ENCODE results near the gene ANGPTL2.

ANGPTL2 gene

GRCh38 chr9:127079446-127080140 is 42.8 kb downstream of the ANGPTL2 start:
- DNase-seq (ENCODE audit: extremely low read depth in 1 of 2, low read depth in 1 of 2), result no peak

DNA sequence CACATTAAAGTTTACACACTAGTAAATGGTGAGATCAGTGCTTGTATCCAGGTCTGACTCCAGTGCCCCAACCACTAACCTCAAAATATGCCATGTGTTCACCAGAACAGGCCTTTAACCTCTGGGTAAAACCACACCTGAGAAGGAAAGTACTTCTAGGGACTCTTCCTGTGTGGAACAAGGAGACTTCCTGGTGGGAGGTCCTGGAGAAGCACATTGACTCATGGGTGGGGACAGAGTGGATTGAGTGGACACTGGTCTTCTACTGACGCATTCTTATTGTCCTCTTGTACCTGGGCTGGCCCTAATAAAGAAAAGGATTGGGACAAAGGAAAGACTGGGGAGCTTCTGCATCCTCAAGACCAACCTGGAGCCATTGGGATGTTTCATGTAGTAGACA is 43.4 kb downstream of the ANGPTL2 start:
- no peak for DNase-seq (ENCODE audit: extremely low read depth in 1 of 2, low read depth in 1 of 2)

DNA sequence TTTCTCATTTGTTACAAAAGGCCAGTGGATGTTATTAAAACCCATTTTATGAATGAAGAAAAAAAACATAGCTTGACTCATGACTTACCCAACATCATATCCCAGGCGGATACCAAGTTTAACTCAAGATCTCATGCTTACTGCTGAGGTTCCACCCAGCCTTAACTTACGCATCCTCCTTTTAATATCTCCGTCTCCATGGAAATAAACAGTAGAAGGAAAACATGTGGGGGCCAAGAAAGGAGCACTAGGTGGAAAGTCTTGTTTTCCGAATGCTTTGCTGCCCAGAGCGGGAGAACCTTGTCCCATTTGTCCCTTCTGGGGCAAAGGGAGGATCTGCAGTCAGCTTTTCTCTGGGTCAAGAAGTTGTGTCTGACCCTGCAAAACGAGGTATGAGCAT is 44.1 kb downstream of the ANGPTL2 start:
- no peak for DNase-seq (ENCODE audit: extremely low read depth in 1 of 2, low read depth in 1 of 2)

DNA sequence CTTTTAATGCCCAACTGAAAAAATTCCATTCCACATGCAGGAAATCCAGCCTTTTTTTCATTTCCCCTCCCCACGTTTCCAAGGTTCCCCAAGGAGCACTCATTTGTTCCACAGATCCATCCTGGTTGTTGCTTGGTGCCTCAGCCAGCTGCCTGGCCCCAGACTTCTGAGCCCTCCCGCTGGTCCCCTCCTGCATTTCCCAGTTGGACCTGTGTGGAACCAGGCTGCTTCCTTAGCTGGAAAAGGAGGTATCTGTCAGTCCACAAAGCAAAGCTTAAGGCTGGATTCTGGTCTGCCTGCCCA is 44.8 kb downstream of the ANGPTL2 start:
- no peak for DNase-seq (ENCODE audit: extremely low read depth in 1 of 2, low read depth in 1 of 2)

GRCh38 chr9:127076860-127077643 is 45.4 kb downstream of the ANGPTL2 start:
- DNase-seq (ENCODE audit: extremely low read depth in 1 of 2, low read depth in 1 of 2), result no peak

DNA sequence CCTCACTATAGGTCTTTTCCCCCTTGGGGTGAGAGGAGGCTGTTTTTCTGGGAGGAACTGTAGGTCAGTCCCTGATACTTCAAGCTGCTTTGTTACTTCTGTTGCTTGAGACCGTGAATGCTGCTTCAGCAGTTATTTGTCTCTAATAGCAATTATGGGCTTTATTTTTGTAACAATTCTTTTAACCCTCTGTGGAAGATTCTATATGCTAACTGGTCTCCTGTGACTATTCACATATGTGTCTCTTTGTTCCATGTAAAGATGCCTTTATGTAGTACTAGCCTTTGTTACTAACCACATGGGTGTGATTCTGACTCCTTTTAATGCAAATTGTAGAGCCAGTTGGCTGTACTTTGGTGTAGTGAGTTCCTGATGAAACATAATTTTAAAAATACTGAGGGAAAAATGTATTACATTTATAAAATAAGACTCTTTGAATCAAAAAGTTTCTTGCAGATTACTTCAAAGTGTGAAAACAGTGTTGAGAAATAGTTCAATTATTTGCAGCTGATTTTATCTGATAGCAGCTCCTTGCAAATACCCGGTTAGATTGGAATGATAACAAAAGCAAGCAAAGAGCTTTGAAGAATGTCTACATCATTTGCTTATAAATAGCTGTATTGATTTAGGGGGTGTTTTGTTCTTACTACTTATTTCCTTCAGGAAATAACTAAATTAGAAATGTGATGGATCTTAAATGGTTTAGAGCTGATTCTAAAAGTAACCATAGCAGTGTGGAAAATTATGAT is 46.6 kb downstream of the ANGPTL2 start:
- no peak for DNase-seq (ENCODE audit: extremely low read depth in 1 of 2, low read depth in 1 of 2)

- DNase-seq (ENCODE audit: extremely low read depth in 1 of 2, low read depth in 1 of 2), result no peak
Observed at GRCh38 chr9:127074561-127075548, 47.6 kb downstream of the ANGPTL2 start.

DNA sequence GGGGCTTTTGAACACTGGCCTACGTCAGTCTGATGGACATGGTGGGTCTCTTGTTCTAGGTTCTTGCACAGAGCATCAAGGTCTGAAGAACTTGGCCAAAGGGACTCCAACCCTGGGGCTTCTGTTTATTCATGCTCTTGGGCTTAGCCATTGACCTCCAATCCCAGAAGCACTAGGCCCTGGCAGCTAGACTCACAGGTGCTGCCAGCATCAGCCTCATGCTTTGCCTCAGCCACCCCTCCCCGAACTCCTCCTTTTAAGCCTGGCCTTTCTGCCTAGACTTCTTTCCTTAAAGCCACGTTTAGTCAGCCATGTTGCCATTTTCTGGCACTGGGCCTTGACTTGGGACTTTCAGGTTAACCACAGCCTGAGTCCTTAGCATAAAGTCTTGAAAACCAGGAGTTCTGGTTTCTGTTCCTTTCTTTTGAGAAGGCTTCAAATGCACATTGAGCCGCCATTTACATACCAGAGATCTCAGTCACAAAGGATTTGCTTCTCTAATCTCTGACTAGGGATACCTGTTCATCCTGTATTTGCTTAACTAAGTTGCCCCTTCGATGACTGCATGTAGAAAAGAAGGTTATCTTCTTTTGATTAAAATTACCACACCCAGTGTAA is 54.7 kb downstream of the ANGPTL2 start:
- DNase-seq (ENCODE audit: extremely low read depth in 1 of 2, low read depth in 1 of 2), result no peak

DNA sequence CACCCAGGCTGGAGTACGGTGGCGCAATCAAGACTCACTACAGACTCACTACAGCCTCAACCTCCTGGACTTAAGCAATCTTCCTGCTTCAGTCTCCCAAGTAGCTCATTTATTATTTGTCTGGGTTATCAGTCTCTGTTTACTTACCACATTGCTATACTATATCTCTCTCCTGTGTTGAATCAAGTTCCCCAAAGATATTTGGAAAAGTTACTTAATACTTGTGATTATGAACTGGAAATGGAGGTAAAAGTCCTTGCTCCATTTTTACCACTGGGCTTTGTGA is 55.6 kb downstream of the ANGPTL2 start:
- DNase-seq (ENCODE audit: extremely low read depth in 1 of 2, low read depth in 1 of 2), result no peak

DNA sequence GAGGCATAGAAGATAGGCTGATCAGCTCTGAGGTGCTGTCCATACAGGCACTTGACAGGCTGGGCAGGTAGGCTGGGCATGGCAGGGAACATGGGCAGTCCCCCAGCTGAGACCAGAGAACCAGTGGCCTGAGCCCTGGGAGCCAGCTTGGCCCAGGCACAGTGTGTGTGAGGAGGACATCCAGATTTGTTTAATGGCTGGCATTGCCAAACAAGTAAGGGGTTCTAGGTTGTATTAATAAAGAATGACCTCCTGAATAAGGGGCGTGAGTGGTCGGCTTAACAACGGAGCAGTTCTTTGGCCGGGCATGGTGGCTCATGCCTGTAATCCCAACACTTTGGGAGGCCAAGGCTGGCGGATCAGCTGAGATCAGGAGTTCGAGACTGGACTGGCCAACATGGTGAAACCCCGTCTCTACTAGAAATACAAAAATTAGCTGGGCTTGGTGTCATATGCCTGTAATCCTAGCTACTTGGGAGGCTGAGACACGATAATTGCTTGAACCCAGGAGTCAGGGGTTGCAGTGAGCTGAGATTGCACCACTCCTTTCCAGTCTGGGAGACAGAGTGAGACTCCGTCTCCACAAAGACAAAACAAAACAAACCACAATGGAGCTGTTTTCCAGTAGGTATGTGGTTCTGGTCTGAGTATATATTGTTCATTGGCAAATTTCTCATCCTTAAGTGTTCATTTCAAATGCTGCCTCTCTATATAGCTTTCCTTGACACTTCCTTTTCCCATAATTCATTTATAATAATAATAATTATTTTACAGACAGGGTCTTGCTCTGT is 56.2 kb downstream of the ANGPTL2 start:
- DNase-seq (ENCODE audit: extremely low read depth in 1 of 2, low read depth in 1 of 2), result no peak

GRCh38 chr9:127065592-127065991 is 56.8 kb downstream of the ANGPTL2 start:
- DNase-seq (ENCODE audit: extremely low read depth in 1 of 2, low read depth in 1 of 2), result no peak

GRCh38 chr9:127064335-127064734 is 58.1 kb downstream of the ANGPTL2 start:
- DNase-seq (ENCODE audit: extremely low read depth in 1 of 2, low read depth in 1 of 2), result no peak

- no peak for DNase-seq (ENCODE audit: extremely low read depth in 1 of 2, low read depth in 1 of 2)
Observed at GRCh38 chr9:127061411-127061810, 61.0 kb downstream of the ANGPTL2 start.

GRCh38 chr9:127059765-127060361 is 62.6 kb downstream of the ANGPTL2 start:
- DNase-seq (ENCODE audit: extremely low read depth in 1 of 2, low read depth in 1 of 2), result no peak

- no peak for DNase-seq (ENCODE audit: extremely low read depth in 1 of 2, low read depth in 1 of 2)
Observed at GRCh38 chr9:127059030-127059429, 63.4 kb downstream of the ANGPTL2 start.

DNA sequence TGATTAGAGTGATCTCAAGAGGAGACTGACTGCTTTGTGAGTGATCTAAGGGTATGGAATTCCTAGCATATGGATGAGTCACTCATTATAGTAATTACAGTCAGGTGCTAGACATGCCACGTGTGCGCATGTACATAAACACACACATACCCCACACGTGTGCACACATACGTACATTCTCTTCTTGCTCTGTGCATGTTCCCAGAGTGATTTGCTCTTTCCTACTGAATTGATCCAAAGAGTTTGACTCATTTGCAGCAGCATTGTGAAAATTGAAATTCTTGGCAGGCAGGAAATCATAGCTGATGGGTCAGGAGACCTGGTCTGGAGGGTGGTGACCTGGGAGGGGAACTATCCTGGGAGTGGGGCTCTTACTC is 63.8 kb downstream of the ANGPTL2 start:
- no peak for DNase-seq (ENCODE audit: extremely low read depth in 1 of 2, low read depth in 1 of 2)

DNA sequence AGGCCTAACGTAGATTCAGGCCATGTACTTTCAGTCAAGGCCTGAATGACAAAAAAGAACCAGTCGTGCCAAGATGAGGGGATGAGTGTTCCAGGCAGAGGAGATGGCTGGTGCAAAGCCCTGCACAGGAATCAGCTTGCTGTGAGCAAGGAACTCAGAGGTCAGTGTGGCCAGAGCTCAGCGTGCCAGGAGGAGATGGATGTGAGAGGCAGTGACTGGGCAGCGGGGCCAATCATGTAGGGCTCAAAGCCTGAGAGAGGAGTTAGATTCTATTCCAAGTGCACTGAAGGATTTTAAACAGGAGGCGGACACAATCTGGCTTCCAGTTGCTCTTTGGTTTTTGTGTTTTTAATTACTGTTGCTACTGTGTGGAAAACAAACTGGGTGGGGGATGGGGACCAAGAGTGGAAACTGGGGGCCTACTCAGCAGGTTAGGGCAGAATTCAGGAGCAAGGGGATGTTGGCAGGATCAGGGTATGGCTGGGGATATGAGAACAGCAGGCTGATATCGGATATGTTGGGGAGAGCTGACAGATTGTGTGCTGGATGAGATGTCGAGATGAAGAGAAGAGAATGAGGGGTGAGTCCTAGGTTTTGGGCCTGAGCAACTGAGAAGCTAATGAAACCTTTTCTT is 64.3 kb downstream of the ANGPTL2 start:
- DNase-seq (ENCODE audit: extremely low read depth in 1 of 2, low read depth in 1 of 2), result no peak

- DNase-seq (ENCODE audit: extremely low read depth in 1 of 2, low read depth in 1 of 2), result no peak
Observed at GRCh38 chr9:127056446-127056845, 66.0 kb downstream of the ANGPTL2 start.
